RCC 7860 (cell line): Measurements from ENCODE around the gene SPINT3.
A peak's percentile ranks its signal among the peaks of the same experiment; 100 is the strongest.
"Not testable (repeated sequence)": the region's sequence is repeated elsewhere in the genome, so short reads cannot be mapped to it uniquely, and the experiment has no call there.

Experiments used
- DNase-seq: peaks from one replicate; pipeline ENCODE4 v3.0.0-alpha.2; 2015; ENCODE audit warnings: low spot score
- FAIRE-seq: peaks from 2 replicates; lab custom pipeline; 2012; peaks lifted over from hg19 to GRCh38; lab: Jason Lieb, UNC

SPINT3 gene

GRCh38 chr20:45503403-45503802, 12.0 kb downstream of the SPINT3 start:
- no peak for DNase-seq
- FAIRE-seq = no peak

- no peak for DNase-seq
- FAIRE-seq = no peak
These were observed 12.9 kb downstream of the SPINT3 start for GRCh38 chr20:45502561-45502960.

GRCh38 chr20:45501600-45501999, 13.8 kb downstream of the SPINT3 start:
- no peak for FAIRE-seq
- DNase-seq = no peak

GRCh38 chr20:45500022-45500421, 15.4 kb downstream of the SPINT3 start:
- FAIRE-seq (no peak), DNase-seq (no peak)

GRCh38 chr20:45497971-45498494, 17.4 kb downstream of the SPINT3 start:
- no peak for FAIRE-seq
- no peak for DNase-seq

- FAIRE-seq (no peak), DNase-seq (no peak)
These were observed 19.3 kb downstream of the SPINT3 start for GRCh38 chr20:45496166-45496565.

- no peak for FAIRE-seq
- DNase-seq = no peak
These were observed 19.9 kb downstream of the SPINT3 start for GRCh38 chr20:45495501-45495941.

GRCh38 chr20:45489083-45489531, 26.3 kb downstream of the SPINT3 start:
- peak; percentile 70 for DNase-seq
- peak; percentile 86 for FAIRE-seq

- FAIRE-seq = no peak
These were observed 28.2 kb downstream of the SPINT3 start for GRCh38 chr20:45487231-45487635.

GRCh38 chr20:45485388-45485787, 30.0 kb downstream of the SPINT3 start:
- DNase-seq = no peak
- no peak for FAIRE-seq

More at GRCh38 chr20:45487231-45487635, 28.2 kb downstream of the SPINT3 start:
- no peak for DNase-seq

GRCh38 chr20:45484676-45485075, 30.7 kb downstream of the SPINT3 start:
- FAIRE-seq = no peak
- no peak for DNase-seq

GRCh38 chr20:45479822-45480221, 35.6 kb downstream of the SPINT3 start:
- FAIRE-seq (no peak), DNase-seq (no peak)

- DNase-seq = not testable (repeated sequence)
These were observed 37.8 kb downstream of the SPINT3 start for GRCh38 chr20:45477530-45478148.

GRCh38 chr20:45472286-45472685, 43.1 kb downstream of the SPINT3 start:
- DNase-seq, FAIRE-seq: not testable (repeated sequence)

More at GRCh38 chr20:45477530-45478148, 37.8 kb downstream of the SPINT3 start:
- not testable (repeated sequence) for FAIRE-seq

GRCh38 chr20:45470937-45471336, 44.5 kb downstream of the SPINT3 start:
- DNase-seq (no peak), FAIRE-seq (no peak)

GRCh38 chr20:45470262-45470931, 45.0 kb downstream of the SPINT3 start:
- DNase-seq = no peak
- FAIRE-seq = no peak

- no peak for FAIRE-seq
- no peak for DNase-seq
These were observed 45.8 kb downstream of the SPINT3 start, which contains the start of gene WFDC2 for GRCh38 chr20:45469336-45470261. WFDC2 (plus strand) TSS chr20:45469753; CDS start chr20:45469782, 29 bp downstream.

- FAIRE-seq (no peak), DNase-seq (no peak)
These were observed 47.6 kb downstream of the SPINT3 start for GRCh38 chr20:45467861-45468260.

GRCh38 chr20:45467172-45467571, 48.2 kb downstream of the SPINT3 start:
- no peak for DNase-seq
- FAIRE-seq = no peak

GRCh38 chr20:45465491-45466266, 49.7 kb downstream of the SPINT3 start:
- FAIRE-seq = no peak
- no peak for DNase-seq
